IMR-90 (cell line): ENCODE results near the gene SPPL3. TPM values are rescaled to one million over a fixed set of nuclear protein-coding genes. Genes with fewer than 3 reads are reported as not detected.

Source experiments
- ATAC-seq: fragments of 200-7000 bp; cut with Tn5 transposase; 2 replicates; pipeline ENCODE4 v1.9.1; 2020; ENCODE audit warnings: low read depth, mild to moderate bottlenecking, moderate library complexity
- BruUV-seq: library from RNA; stranded (reverse); fragments of 400-500 nt; replicated peaks from 2 replicates; lab custom pipeline; 2021; lab: Mats Ljungman, UMichigan
- CTCF ChIA-PET: fragments of 300-600 bp; formaldehyde crosslinking; extraction: SDS; loops from one replicate; lab custom pipeline; 2021; ENCODE audit warnings: antibody characterized with exemption; lab: Yijun Ruan, JAX
- POLR2A ChIA-PET: fragments of 300-600 bp; sonication (Branson Sonifier 250); formaldehyde crosslinking; loops from one replicate; lab custom pipeline; 2022; ENCODE audit warnings: antibody characterized with exemption; ENCODE audit not compliant: unreplicated experiment; lab: Charles Lee
- DNase-seq: peaks from one replicate; pipeline ENCODE4 v3.0.0; 2013
- H2AFZ ChIP-seq: replicated peaks from 2 replicates; pipeline ENCODE3; 2013; ENCODE audit warnings: low read length, mild to moderate bottlenecking; ENCODE audit not compliant: poor library complexity
- H2AK5ac ChIP-seq: 2 replicates; pipeline ENCODE4 v1.6.1; 2013; ENCODE audit warnings: low read depth, low read length, inconsistent platforms
- H2AK9ac ChIP-seq: replicated peaks from 2 replicates; pipeline ENCODE3; 2013; ENCODE audit warnings: mild to moderate bottlenecking, low read depth, low read length, moderate library complexity; ENCODE audit not compliant: poor library complexity
- H2BK120ac ChIP-seq: 2 replicates; pipeline ENCODE4 v1.6.1; 2013; ENCODE audit warnings: low read depth, low read length, inconsistent platforms
- H2BK15ac ChIP-seq: 3 replicates; pipeline ENCODE4 v1.6.1; 2013; ENCODE audit warnings: low read depth, low read length, inconsistent platforms
- H2BK20ac ChIP-seq: 2 replicates; pipeline ENCODE4 v1.6.1; 2013; ENCODE audit warnings: low read depth, mild to moderate bottlenecking, inconsistent platforms, low read length, moderate library complexity
- H2BK5ac ChIP-seq: 2 replicates; pipeline ENCODE4 v1.6.1; 2013; ENCODE audit warnings: mild to moderate bottlenecking, low read depth, low read length, inconsistent platforms; ENCODE audit not compliant: poor library complexity, severe bottlenecking
- H3K14ac ChIP-seq: replicated peaks from 2 replicates; pipeline ENCODE4 v1.6.1; 2013; ENCODE audit warnings: low read depth, low read length, inconsistent platforms
- H3K18ac ChIP-seq: 2 replicates; pipeline ENCODE4 v1.6.1; 2013; ENCODE audit warnings: low read depth, low read length, control low read depth
- H3K23ac ChIP-seq: 2 replicates; pipeline ENCODE4 v1.6.1; 2013; ENCODE audit warnings: low read depth, low read length, inconsistent platforms
- H3K27ac ChIP-seq: 2 replicates; pipeline ENCODE4 v1.5.1; 2013; ENCODE audit warnings: mild to moderate bottlenecking, control low read depth, low read length; ENCODE audit not compliant: insufficient read depth
- H3K27me3 ChIP-seq: 2 replicates; pipeline ENCODE4 v1.6.1; 2013; ENCODE audit warnings: low read length; ENCODE audit not compliant: control insufficient read depth, insufficient read depth
- H3K36me3 ChIP-seq: 2 replicates; pipeline ENCODE4 v1.6.1; 2013; ENCODE audit warnings: low read length, mixed read lengths; ENCODE audit not compliant: control insufficient read depth, insufficient read depth
- H3K4ac ChIP-seq: 2 replicates; pipeline ENCODE4 v1.6.1; 2013; ENCODE audit warnings: low read depth, low read length, inconsistent platforms
- H3K4me1 ChIP-seq: 2 replicates; pipeline ENCODE4 v1.6.1; 2013; ENCODE audit warnings: low read length, mixed read lengths; ENCODE audit not compliant: control insufficient read depth, insufficient read depth
- H3K4me2 ChIP-seq: 2 replicates; pipeline ENCODE4 v1.6.1; 2013; ENCODE audit warnings: low read depth, mild to moderate bottlenecking, control low read depth, low read length, moderate library complexity
- H3K4me3 ChIP-seq: 2 replicates; pipeline ENCODE4 v1.5.1; 2013; ENCODE audit warnings: low read depth, mild to moderate bottlenecking, control low read depth, low read length, moderate library complexity; ENCODE audit not compliant: insufficient read depth
- H3K56ac ChIP-seq: 2 replicates; pipeline ENCODE4 v1.6.1; 2013; ENCODE audit warnings: low read length, inconsistent platforms; ENCODE audit not compliant: insufficient read depth; ENCODE audit errors: extremely low read depth
- H3K79me1 ChIP-seq, 2 experiments: 2 replicates each; pipeline ENCODE4 v1.6.1; 2013; ENCODE audit warnings: low read length in 2 of 2, inconsistent platforms in 1 of 2, low read depth in 1 of 2
- H3K9ac ChIP-seq: 2 replicates; pipeline ENCODE4 v1.6.1; 2013; ENCODE audit warnings: low read depth, low read length, control low read depth
- H3K9me1 ChIP-seq: 2 replicates; pipeline ENCODE4 v1.6.1; 2013; ENCODE audit warnings: low read length, inconsistent platforms; ENCODE audit not compliant: insufficient read depth
- H3K9me3 ChIP-seq: 2 replicates; pipeline ENCODE4 v1.6.1; 2013; ENCODE audit warnings: low read length; ENCODE audit not compliant: control insufficient read depth, insufficient read depth
- H4K20me1 ChIP-seq: 2 replicates; pipeline ENCODE4 v1.6.1; 2013; ENCODE audit warnings: low read length, inconsistent platforms; ENCODE audit not compliant: insufficient read depth
- H4K5ac ChIP-seq: 2 replicates; pipeline ENCODE4 v1.6.1; 2013; ENCODE audit warnings: mild to moderate bottlenecking, low read depth, low read length, control low read depth
- H4K8ac ChIP-seq, 2 experiments: 2 replicates each; pipeline ENCODE4 v1.6.1; 2013; ENCODE audit warnings: low read depth in 2 of 2, low read length in 2 of 2, control low read depth in 1 of 2, inconsistent platforms in 1 of 2
- H4K91ac ChIP-seq: 2 replicates; pipeline ENCODE4 v1.6.1; 2013; ENCODE audit warnings: low read depth, low read length, inconsistent platforms; ENCODE audit not compliant: insufficient read depth
- CEBPB ChIP-seq: IDR thresholded peaks from 2 replicates; pipeline ENCODE4 v1.6.1; 2012; ENCODE audit warnings: low read depth, low read length, improper control_type of control experiment
- CHD1 ChIP-seq: IDR thresholded peaks from 2 replicates; pipeline ENCODE4 v1.6.1; 2012; ENCODE audit warnings: low read depth, low read length, improper control_type of control experiment
- ELK1 ChIP-seq: fragments of 150-350 bp; IDR thresholded peaks from 2 replicates; pipeline ENCODE4 v1.6.1; 2016; ENCODE audit warnings: low read depth, mild to moderate bottlenecking, low read length, moderate library complexity, borderline replicate concordance
- FOS ChIP-seq: fragments of 150-350 bp; IDR thresholded peaks from 2 replicates; pipeline ENCODE4 v1.6.1; 2016; ENCODE audit warnings: low read depth, low read length
- MAFK ChIP-seq: IDR thresholded peaks from 2 replicates; pipeline ENCODE4 v1.6.1; 2012; ENCODE audit warnings: low read depth, low read length, improper control_type of control experiment
- MAZ ChIP-seq: IDR thresholded peaks from 2 replicates; pipeline ENCODE4 v1.6.1; 2012; ENCODE audit warnings: low read depth, mild to moderate bottlenecking, low read length, improper control_type of control experiment, moderate library complexity, borderline replicate concordance
- MXI1 ChIP-seq: IDR thresholded peaks from 2 replicates; pipeline ENCODE4 v1.6.1; 2012; ENCODE audit warnings: low read depth, mild to moderate bottlenecking, low read length, moderate library complexity, borderline replicate concordance
- NFE2L2 ChIP-seq: fragments of 150-350 bp; IDR thresholded peaks from 2 replicates; pipeline ENCODE4 v1.6.1; 2016; ENCODE audit warnings: low read depth, mild to moderate bottlenecking, low read length
- POLR2A ChIP-seq: IDR thresholded peaks from 2 replicates; pipeline ENCODE4 v1.6.1; 2012; ENCODE audit warnings: mild to moderate bottlenecking, low read depth, low read length
- RAD21 ChIP-seq: IDR thresholded peaks from 2 replicates; pipeline ENCODE4 v1.6.1; 2012; ENCODE audit warnings: low read length, improper control_type of control experiment
- RCOR1 ChIP-seq: IDR thresholded peaks from 2 replicates; pipeline ENCODE4 v1.6.1; 2012; ENCODE audit warnings: mild to moderate bottlenecking, low read length, improper control_type of control experiment; ENCODE audit not compliant: insufficient replicate concordance
- RFX5 ChIP-seq: IDR thresholded peaks from 2 replicates; pipeline ENCODE4 v1.8.0; 2012; ENCODE audit warnings: low read depth, mild to moderate bottlenecking, low read length, moderate library complexity
- SMC3 ChIP-seq: fragments of 150-350 bp; IDR thresholded peaks from 2 replicates; pipeline ENCODE4 v1.6.1; 2016; ENCODE audit warnings: low read depth, mild to moderate bottlenecking, antibody characterized with exemption, low read length, moderate library complexity
- WGBS, 2 experiments: methylation state at CpG; one replicate each; pipeline versions ENCODE4 v1.1.5 to v1.1.7; 2013; ENCODE audit warnings: missing lambda C conversion rate in 2 of 2; ENCODE audit not compliant: insufficient read length in 1 of 2; ENCODE audit errors: extremely low coverage in 2 of 2; 5-methylcytosine and 5-hydroxymethylcytosine counted together
- dilution Hi-C: fragments of 300-500 bp; cut with HindIII; formaldehyde crosslinking; loops from one replicate; pipeline ENCODE4 v1.14.3; 2018; ENCODE audit warnings: low sequenced_read_pairs; ENCODE audit not compliant: unreplicated experiment
- in situ Hi-C: fragments of 300-500 bp; cut with MboI; formaldehyde crosslinking; loops from 3 replicates; pipeline ENCODE4 v1.14.3; 2019; ENCODE audit warnings: low sequenced_read_pairs, inconsistent platforms, mixed read lengths
- intact Hi-C: fragments of 100-400 bp; cut with micrococcal nuclease; formaldehyde crosslinking; loops from 2 replicates; pipeline ENCODE4 v1.10.0; 2022
- polyA plus RNA-seq, 3 experiments: library from polyadenylated mRNA; depleted of rRNA; stranded (reverse); fragments of >200 nt; gene quantifications; 2 replicates each; pipeline ENCODE4 v1.2.3, GENCODE V29; 2012; ENCODE audit warnings: low replicate concordance in 1 of 3
- total RNA-seq: library from RNA; depleted of rRNA; stranded (reverse); fragments of >200 nt; gene quantifications from 2 replicates; pipeline ENCODE4 v1.2.3, GENCODE V29; 2012
- TF ChIP-seq, protein P1 (sequence below): fragments of 150-350 bp; IDR thresholded peaks from 2 replicates; pipeline ENCODE4 v1.6.1; 2017; ENCODE audit warnings: mild to moderate bottlenecking, antibody characterized with exemption, low read length, low read depth
- TF ChIP-seq, protein P2 (sequence below): conservative IDR thresholded peaks from 2 replicates; pipeline ENCODE4 v1.5.1; 2012; ENCODE audit warnings: mild to moderate bottlenecking, low read depth, low read length, improper control_type of control experiment

Gene SPPL3
- total and polyA plus RNA-seq, 2 of the 4 experiments (the other 2 are of a cell fraction), result 1.6 to 18.0 TPM

GRCh38 chr12:120799243-120800045, 104.7 kb downstream of the SPPL3 start:
- Histone ChIP-seq H2BK5ac (no peak overlapping the region), H3K9ac (no peak overlapping the region), H3K18ac (no peak overlapping the region), H4K20me1 (peaks cover 1% of the 10 kb centered on the region; the same call in 1 of the 2 replicates), H3K27ac (no peak overlapping the region), H3K4me1 (no peaks in the 10 kb centered on the region), H3K56ac (no peak overlapping the region), H2AK5ac (no peak overlapping the region), H2BK20ac (no peak overlapping the region), H3K4me3 (no peak overlapping the region), H3K36me3 (no peaks in the 10 kb centered on the region), H2AFZ (no peak overlapping the region), H2AK9ac (no peak overlapping the region), H3K79me1 (peaks cover 14 to 21% of the 10 kb centered on the region in 2 experiments), H3K14ac (no peak overlapping the region), H4K91ac (no peak overlapping the region), H2BK120ac (no peak overlapping the region), H3K27me3 (no peaks in the 10 kb centered on the region), H3K4me2 (no peak overlapping the region), H2BK15ac (no peak overlapping the region), H3K9me1 (no peaks in the 10 kb centered on the region; the same call in 1 of the 2 replicates), H4K5ac (no peak overlapping the region), H3K9me3 (peaks cover 13% of the 10 kb centered on the region), H4K8ac (no peak overlapping the region), H3K4ac (no peak overlapping the region), H3K23ac (no peak overlapping the region)
- intact Hi-C loops, result loop anchor here (10.0 kb wide), 1 partner anchor 105 kb away; the partner anchor contains the start of gene SPPL3
- dilution Hi-C loops, result no loop called here
- in situ Hi-C loops, result no loop called here
- BruUV-seq, result no TSS peak
- CTCF ChIA-PET, result no interaction called here
- 81% methylated on average over 2 of the region's 3 CpGs; no CpG with 5 or more reads in 1 of the 2 experiments for WGBS, 2 experiments
- DNase-seq, result no peak
- ATAC-seq, result peak; percentile 42
- POLR2A ChIA-PET, result no interaction called here
- TF ChIP-seq, protein P1, sequence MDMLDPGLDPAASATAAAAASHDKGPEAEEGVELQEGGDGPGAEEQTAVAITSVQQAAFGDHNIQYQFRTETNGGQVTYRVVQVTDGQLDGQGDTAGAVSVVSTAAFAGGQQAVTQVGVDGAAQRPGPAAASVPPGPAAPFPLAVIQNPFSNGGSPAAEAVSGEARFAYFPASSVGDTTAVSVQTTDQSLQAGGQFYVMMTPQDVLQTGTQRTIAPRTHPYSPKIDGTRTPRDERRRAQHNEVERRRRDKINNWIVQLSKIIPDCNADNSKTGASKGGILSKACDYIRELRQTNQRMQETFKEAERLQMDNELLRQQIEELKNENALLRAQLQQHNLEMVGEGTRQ, result no peak
- no peak for TF ChIP-seq FOS
- TF ChIP-seq RAD21, result no peak
- TF ChIP-seq NFE2L2, result no peak
- TF ChIP-seq SMC3, result no peak
- TF ChIP-seq CEBPB, result no peak
- TF ChIP-seq MXI1, result no peak
- TF ChIP-seq MAFK, result no peak
- no peak for TF ChIP-seq RFX5
- TF ChIP-seq MAZ, result no peak
- no peak for TF ChIP-seq ELK1
- TF ChIP-seq RCOR1, result no peak
- TF ChIP-seq, protein P2, sequence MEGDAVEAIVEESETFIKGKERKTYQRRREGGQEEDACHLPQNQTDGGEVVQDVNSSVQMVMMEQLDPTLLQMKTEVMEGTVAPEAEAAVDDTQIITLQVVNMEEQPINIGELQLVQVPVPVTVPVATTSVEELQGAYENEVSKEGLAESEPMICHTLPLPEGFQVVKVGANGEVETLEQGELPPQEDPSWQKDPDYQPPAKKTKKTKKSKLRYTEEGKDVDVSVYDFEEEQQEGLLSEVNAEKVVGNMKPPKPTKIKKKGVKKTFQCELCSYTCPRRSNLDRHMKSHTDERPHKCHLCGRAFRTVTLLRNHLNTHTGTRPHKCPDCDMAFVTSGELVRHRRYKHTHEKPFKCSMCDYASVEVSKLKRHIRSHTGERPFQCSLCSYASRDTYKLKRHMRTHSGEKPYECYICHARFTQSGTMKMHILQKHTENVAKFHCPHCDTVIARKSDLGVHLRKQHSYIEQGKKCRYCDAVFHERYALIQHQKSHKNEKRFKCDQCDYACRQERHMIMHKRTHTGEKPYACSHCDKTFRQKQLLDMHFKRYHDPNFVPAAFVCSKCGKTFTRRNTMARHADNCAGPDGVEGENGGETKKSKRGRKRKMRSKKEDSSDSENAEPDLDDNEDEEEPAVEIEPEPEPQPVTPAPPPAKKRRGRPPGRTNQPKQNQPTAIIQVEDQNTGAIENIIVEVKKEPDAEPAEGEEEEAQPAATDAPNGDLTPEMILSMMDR, result no peak
- no peak for TF ChIP-seq POLR2A
- no peak for TF ChIP-seq CHD1
